H1 (cell line): ENCODE measurements around the gene ELOVL5. TPM values are rescaled to one million over a fixed set of nuclear protein-coding genes. Genes with fewer than 3 reads are reported as not detected.

ENCODE experiments used
- BRCA1 ChIP-seq: IDR thresholded peaks from 2 replicates; pipeline ENCODE4 v1.6.1; 2012; ENCODE audit warnings: low read depth, low read length, improper control_type of control experiment
- CHD1 ChIP-seq: IDR thresholded peaks from 2 replicates; pipeline ENCODE4 v1.6.1; 2012; ENCODE audit warnings: low read depth, low read length, improper control_type of control experiment
- CHD7 ChIP-seq: fragments of 300-600 bp; sonication (generic); IDR thresholded peaks from 2 replicates; pipeline ENCODE4 v1.7.1; 2012; ENCODE audit warnings: low read length, moderate library complexity, mild to moderate bottlenecking, inconsistent platforms; ENCODE audit not compliant: insufficient replicate concordance
- EP300 ChIP-seq, 2 experiments: IDR thresholded peaks; 1 replicate in 1 of 2; 2 replicates in 1 of 2; pipeline ENCODE4 v1.6.1; 2011 to 2012; ENCODE audit warnings: low read depth in 2 of 2, low read length in 2 of 2, mild to moderate bottlenecking in 2 of 2, borderline replicate concordance in 1 of 2, inconsistent platforms in 1 of 2, moderate library complexity in 1 of 2
- JUN ChIP-seq: IDR thresholded peaks from 2 replicates; pipeline ENCODE4 v1.6.1; 2011; ENCODE audit warnings: low read depth, mild to moderate bottlenecking, improper control_type of control experiment, low read length
- RNF2 ChIP-seq: fragments of 200-900, 300-1000 bp; sonication (generic); IDR thresholded peaks from 2 replicates; pipeline ENCODE4 v1.7.1; 2016; ENCODE audit warnings: borderline replicate concordance, low read depth, mild to moderate bottlenecking, antibody characterized with exemption, low read length; ENCODE audit not compliant: poor library complexity, severe bottlenecking; ENCODE audit errors: missing control alignments
- SIX5 ChIP-seq: IDR thresholded peaks from 2 replicates; pipeline ENCODE4 v1.6.1; 2011; ENCODE audit warnings: mild to moderate bottlenecking, low read depth, low read length
- TEAD4 ChIP-seq: IDR thresholded peaks from 2 replicates; pipeline ENCODE4 v1.6.1; 2012; ENCODE audit warnings: low read depth, low read length, inconsistent platforms, mixed read lengths
- ZNF274 ChIP-seq: IDR thresholded peaks from 2 replicates; pipeline ENCODE4 v1.7.0; 2012; ENCODE audit warnings: low read length, borderline replicate concordance; ENCODE audit errors: extremely low read depth
- polyA plus RNA-seq, 7 experiments: library from polyadenylated mRNA; depleted of rRNA in 3 of 7; stranded (reverse) in 5 of 7; unstranded in 2 of 7; fragments of >200 nt in 5 of 7; fragments of 200-250 nt in 2 of 7; gene quantifications; 1 replicate in 5 of 7; 2 replicates in 1 of 7; 4 replicates in 1 of 7; pipeline versions ENCODE4 v1.2.1 to v1.2.3, GENCODE V29; 2011 to 2013; ENCODE audit warnings: missing spikeins in 2 of 7, mixed read lengths in 2 of 7
- total RNA-seq: library from RNA; stranded (reverse); fragmentation: NEBNext Ultra II Directional; extraction: Animal tissue kit (Norgen Biotek cat#: 25700); gene quantifications from 2 replicates; pipeline ENCODE4 v1.2.1, GENCODE V29; 2021

Gene ELOVL5
- total and polyA plus RNA-seq, 2 of the 8 experiments (the other 6 are each of a cell fraction or from before 2014, with no cell fraction given) = 113 to 156 TPM

- TF ChIP-seq TEAD4 (no peak), EP300 (IDR thresholded peaks at IDR 0.05; ENCODE audit: borderline replicate concordance in 1 of 2, low read depth in 2 of 2, low read length in 2 of 2) (no peak), CHD1 (no peak), RNF2 (no peak), SIX5 (no peak), JUN (no peak), ZNF274 (no peak), BRCA1 (no peak), CHD7 (no peak)
- TF ChIP-seq, all 59 proteins: peak for 0
Measured at GRCh38 chr6:53320964-53321363, 27.8 kb downstream of the ELOVL5 start (continued).
